GM21526 (cell line): ENCODE results near the gene GBGT1.

Experiments
- ATAC-seq: cut with Tn5 transposase; IDR thresholded peaks from one replicate; pipeline ENCODE4 v1.9.1; 2021; ENCODE audit warnings: moderate library complexity; ENCODE audit not compliant: unreplicated experiment, low FRiP score

Gene GBGT1

GRCh38 chr9:133129001-133129795 lies 34.5 kb downstream of the GBGT1 start:
- no peak for ATAC-seq

GRCh38 chr9:133128152-133128551 lies 35.6 kb downstream of the GBGT1 start:
- ATAC-seq = no peak

- no peak for ATAC-seq
Measured at GRCh38 chr9:133127340-133127981, 36.3 kb downstream of the GBGT1 start.

GRCh38 chr9:133126697-133127339 lies 36.9 kb downstream of the GBGT1 start:
- ATAC-seq = no peak

DNA sequence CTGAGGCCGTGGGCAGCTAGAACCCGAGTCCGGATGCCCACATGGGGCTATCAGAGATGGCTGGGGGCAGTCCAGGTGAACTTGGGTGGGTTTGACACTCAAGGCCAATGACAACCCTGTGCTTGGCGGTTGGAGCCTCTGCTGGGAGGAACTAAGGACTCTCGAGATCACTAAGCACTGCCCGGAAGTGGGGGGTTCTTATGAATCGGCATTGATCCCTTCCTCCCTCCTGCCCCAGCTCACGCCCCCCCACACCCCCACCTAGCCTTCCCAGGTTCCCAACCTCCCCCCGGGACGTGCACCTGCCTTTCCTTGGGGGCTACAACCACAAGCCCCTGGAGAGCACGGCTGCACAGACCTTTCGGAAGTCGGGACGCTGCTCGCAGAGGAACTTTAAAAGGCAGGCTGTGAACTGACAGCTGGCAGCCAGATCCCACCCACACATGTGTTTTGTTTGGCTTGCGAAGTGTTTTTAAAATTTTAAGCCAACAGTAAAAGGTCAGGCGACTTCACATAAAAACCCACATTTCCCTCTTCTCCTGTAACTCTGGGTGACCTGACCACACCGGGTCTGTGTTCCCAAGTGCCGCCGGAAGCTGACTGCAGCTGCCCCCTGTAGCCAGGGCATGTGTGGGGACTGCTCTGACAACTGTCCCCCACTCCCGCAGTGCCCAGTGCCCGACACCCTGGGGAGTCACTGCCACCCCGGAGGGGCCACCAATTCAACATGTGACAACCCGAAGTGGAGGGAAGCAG lies 37.6 kb downstream of the GBGT1 start:
- no peak for ATAC-seq

DNA sequence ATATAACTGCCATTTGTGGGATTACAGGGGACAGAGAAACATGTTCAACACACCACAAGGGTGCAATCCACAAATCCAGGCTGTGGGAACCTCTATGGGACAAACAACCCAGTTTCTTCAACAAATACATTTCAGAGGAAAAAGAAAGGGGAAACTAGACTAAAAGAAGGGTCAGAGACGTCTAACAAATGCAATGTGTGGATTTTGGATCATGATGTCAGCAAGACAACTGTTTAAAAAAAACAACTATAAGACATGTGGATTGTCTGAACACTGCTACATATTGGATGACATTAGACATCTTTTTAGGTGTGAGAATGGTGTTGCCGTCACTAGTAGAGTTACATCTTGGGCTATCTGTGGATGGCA lies 38.8 kb downstream of the GBGT1 start:
- no peak for ATAC-seq

DNA sequence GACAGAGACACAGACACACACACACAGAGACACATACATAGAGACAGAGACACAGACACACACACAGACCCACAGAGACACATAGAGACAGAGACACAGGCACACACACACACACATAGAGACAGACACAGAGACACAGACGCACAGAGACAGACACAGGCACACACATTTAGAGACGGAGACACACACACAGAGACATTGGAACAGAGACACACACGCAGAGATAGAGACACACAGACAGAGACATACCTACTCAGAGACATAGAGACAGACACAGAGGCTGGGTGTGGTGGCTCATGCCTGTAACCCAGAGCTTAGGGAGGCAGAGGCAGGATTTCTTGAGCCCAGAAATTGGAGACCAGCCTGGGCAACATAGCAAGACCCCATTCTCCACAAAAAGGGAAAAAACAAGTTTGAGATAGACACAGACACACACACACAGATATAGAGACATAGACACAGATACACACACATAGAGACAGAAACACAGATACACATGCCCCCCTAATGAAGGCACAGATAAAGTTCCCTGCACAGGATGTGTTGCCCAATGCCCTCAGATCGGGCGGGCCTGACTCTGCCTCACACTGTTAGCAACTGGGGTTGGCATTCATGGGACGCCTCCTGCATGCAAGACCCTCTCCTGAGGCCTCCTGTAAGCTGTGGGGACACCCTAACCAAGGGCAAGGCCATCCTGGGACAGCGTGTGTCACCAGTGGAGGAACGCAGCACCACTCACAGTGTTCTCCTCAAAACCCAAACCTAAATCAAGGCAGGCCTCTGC lies 39.4 kb downstream of the GBGT1 start:
- no peak for ATAC-seq

DNA sequence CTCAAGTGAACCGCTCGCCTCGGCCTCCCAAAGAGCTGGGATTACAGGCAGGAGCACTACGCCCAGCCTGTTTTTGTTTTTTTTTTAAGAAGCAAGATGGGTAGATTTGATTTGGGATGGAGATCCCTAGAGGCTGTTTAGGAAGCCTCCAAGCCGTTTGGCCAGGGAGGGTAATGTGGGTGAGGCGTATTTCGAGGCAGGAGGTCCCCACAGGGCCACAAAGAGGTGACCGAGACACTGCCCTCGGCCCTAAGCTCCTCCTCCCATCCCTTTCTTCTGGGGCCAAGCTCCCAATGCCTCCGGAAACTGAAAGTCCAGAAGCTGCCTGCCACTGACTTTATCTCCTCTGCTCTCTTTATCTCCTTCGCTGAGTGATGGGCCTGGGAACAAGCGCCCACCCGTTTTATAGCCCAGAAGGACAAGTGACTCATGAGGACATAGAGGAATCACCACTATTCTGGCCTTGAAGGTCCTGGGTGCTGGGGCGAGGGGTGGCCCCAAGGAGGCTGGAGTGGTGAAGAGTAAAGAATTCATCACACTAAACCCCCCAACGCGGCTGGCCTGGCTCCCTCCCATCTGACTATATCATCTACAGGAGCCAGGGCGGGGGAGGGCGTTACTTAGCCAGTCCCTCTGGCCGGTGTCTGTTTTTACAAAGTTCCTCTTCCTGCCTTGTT lies 40.6 kb downstream of the GBGT1 start:
- ATAC-seq = no peak

- no peak for ATAC-seq
Measured at GRCh38 chr9:133122605-133122934, 41.1 kb downstream of the GBGT1 start.

DNA sequence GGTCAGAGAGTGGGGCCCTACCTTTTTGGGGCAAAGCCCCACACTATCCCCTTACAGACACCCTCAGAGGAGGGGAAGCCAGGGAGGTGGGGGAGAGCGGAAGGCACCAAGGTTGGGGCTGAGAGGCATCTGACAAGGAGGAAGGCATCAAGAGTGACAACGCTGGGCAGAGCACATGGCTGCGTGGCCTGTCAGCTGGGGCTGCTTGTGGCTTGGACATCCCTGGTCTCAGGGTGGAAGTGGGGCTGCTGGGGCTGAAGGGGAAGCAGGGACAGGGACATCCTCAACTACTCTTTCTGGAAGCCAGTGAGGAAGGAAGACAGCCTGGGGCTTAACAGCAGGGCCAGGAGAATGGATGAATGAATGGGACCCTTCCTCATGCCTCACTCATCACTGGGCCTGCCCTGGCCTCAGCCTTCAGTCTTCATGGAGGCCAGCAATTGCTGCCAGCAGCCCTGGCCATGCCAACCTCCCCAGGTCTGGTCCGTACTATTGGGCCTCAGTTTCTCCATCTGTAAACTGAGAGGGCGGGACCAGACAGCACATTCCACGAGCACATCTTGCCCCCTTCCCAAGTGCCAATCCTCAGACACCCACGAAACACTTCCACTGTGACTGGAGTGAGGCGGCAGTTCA lies 41.7 kb downstream of the GBGT1 start:
- no peak for ATAC-seq

DNA sequence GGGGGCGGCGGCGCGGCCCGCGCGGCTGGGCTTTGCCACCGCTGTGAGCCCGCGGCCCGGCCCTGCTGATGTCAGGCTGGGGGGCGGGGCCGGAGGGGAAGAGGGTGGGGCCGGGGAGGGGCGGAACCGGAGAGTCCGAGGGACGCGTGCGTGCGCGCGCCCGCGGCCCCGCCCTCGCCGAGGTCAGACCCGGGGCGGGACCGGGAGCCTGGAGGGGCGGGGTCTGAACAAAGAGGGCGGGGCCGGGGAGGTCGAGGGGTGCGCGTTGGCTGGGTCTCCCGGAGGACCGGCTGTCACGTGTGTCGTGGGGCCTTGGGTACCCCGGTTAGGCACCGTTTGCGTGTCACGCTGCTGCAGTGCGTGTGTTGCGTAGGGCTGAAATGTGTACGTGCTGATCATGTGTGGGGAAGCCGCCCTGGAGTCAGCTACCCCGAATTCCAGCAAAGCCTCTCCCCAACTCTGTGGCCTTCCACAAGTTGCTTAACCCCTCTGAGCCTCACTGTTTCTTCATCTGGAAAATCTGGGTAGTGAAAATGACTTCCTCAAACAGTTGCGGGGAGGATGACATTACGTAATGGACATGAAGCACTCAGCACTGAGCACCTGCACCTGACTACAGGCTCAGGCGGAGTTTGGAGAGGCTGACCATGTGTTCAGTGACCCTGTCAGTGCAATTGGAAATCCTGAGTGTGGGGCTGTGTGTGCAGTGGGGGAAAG lies 42.4 kb downstream of the GBGT1 start, which contains the start of gene RALGDS:
TSS of gene RALGDS (minus strand) at position 43 of the 717 bp plus-strand sequence. CDS start 86 bp downstream, outside the sequence.
- peak; percentile 44 for ATAC-seq

GRCh38 chr9:133120501-133121197 lies 43.1 kb downstream of the GBGT1 start:
- ATAC-seq = peak; percentile 21

DNA sequence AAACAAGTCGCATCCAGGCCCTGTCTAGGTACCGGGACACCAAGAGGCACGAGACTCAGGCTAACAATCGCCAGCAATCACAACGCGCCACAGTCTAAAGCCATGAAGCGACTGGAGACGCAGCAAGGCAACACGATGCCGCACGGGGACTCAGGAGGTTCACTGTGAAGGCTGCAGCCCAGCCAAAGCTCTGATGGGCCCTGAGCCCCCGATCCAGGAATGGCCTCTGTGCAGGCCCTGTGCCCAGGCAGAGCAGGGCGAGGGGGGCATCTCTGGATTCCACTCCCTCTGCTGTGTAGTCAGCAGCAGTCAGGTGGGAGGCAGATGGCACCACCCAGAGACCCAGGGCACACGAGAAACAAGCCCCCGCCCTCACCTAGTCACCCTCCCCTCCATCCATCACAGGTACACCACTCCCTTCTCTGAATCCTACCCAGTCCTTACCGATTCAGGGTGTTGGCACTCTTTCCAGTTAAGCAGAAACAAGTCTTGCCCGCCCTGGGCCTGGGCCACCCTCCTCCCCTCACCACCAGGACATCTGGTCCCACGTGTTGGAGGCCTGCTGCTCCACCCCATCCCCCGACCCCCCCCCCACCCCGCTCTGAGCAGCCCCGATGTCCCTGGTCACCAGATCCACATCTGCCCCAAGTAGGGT lies 43.7 kb downstream of the GBGT1 start:
- ATAC-seq = no peak

DNA sequence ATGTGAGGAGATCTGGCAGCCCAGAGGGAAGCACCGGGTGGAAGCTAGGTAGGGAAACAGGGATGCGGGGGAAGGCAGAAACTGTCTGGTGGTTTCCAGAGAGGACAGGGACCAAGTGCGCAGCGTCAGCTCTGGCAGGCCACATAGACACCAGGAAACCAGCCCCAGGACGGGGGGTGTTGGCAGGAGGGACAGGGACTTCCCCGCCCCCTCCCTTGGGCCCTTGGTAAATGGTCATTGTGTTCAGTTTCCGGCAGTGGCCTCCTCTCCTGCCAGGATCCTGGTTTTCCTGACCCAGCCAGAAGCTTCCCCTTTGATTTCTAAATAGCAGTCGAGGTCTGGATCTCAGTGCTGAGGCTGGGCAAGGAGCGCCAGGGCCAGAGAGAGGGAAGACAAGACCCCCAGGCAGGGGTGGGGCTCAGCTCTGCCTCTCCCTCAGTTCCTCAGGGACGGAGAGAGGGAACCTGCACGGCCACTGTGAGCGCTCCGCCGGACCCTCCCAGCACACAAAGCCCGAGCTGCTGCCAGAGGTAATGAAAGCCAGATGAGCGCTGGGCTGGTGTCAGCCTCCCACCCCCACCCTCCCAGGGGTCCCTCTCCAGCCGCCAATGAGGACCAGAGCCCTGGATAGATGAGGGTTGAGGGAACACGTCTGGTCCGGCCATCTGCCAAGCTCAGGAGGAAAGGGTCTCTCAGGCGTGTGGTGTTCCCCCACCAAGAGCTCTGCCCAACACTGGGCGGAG lies 44.4 kb downstream of the GBGT1 start:
- ATAC-seq = no peak

- no peak for ATAC-seq
Measured at GRCh38 chr9:133118568-133118967, 45.1 kb downstream of the GBGT1 start.

- no peak for ATAC-seq
Measured at GRCh38 chr9:133118179-133118520, 45.6 kb downstream of the GBGT1 start.
